IMR-90 (cell line): ENCODE measurements around the gene SPESP1. TPM values are rescaled to one million over a fixed set of nuclear protein-coding genes. Genes with fewer than 3 reads are reported as not detected.

Experiments used
- ATAC-seq: fragments of 200-7000 bp; cut with Tn5 transposase; 2 replicates; pipeline ENCODE4 v1.9.1; 2020; ENCODE audit warnings: low read depth, mild to moderate bottlenecking, moderate library complexity
- BruUV-seq: library from RNA; stranded (reverse); fragments of 400-500 nt; replicated peaks from 2 replicates; lab custom pipeline; 2021; lab: Mats Ljungman, UMichigan
- CTCF ChIA-PET: fragments of 300-600 bp; formaldehyde crosslinking; extraction: SDS; loops from one replicate; lab custom pipeline; 2021; ENCODE audit warnings: antibody characterized with exemption; lab: Yijun Ruan, JAX
- POLR2A ChIA-PET: fragments of 300-600 bp; sonication (Branson Sonifier 250); formaldehyde crosslinking; loops from one replicate; lab custom pipeline; 2022; ENCODE audit warnings: antibody characterized with exemption; ENCODE audit not compliant: unreplicated experiment; lab: Charles Lee
- DNase-seq: peaks from one replicate; pipeline ENCODE4 v3.0.0; 2013
- H2AFZ ChIP-seq: replicated peaks from 2 replicates; pipeline ENCODE3; 2013; ENCODE audit warnings: low read length, mild to moderate bottlenecking; ENCODE audit not compliant: poor library complexity
- H2AK5ac ChIP-seq: 2 replicates; pipeline ENCODE4 v1.6.1; 2013; ENCODE audit warnings: low read depth, low read length, inconsistent platforms
- H2AK9ac ChIP-seq: replicated peaks from 2 replicates; pipeline ENCODE3; 2013; ENCODE audit warnings: mild to moderate bottlenecking, low read depth, low read length, moderate library complexity; ENCODE audit not compliant: poor library complexity
- H2BK120ac ChIP-seq: 2 replicates; pipeline ENCODE4 v1.6.1; 2013; ENCODE audit warnings: low read depth, low read length, inconsistent platforms
- H2BK15ac ChIP-seq: 3 replicates; pipeline ENCODE4 v1.6.1; 2013; ENCODE audit warnings: low read depth, low read length, inconsistent platforms
- H2BK20ac ChIP-seq: 2 replicates; pipeline ENCODE4 v1.6.1; 2013; ENCODE audit warnings: low read depth, mild to moderate bottlenecking, inconsistent platforms, low read length, moderate library complexity
- H2BK5ac ChIP-seq: 2 replicates; pipeline ENCODE4 v1.6.1; 2013; ENCODE audit warnings: mild to moderate bottlenecking, low read depth, low read length, inconsistent platforms; ENCODE audit not compliant: poor library complexity, severe bottlenecking
- H3K14ac ChIP-seq: replicated peaks from 2 replicates; pipeline ENCODE4 v1.6.1; 2013; ENCODE audit warnings: low read depth, low read length, inconsistent platforms
- H3K18ac ChIP-seq: 2 replicates; pipeline ENCODE4 v1.6.1; 2013; ENCODE audit warnings: low read depth, low read length, control low read depth
- H3K23ac ChIP-seq: 2 replicates; pipeline ENCODE4 v1.6.1; 2013; ENCODE audit warnings: low read depth, low read length, inconsistent platforms
- H3K27ac ChIP-seq: 2 replicates; pipeline ENCODE4 v1.5.1; 2013; ENCODE audit warnings: mild to moderate bottlenecking, control low read depth, low read length; ENCODE audit not compliant: insufficient read depth
- H3K27me3 ChIP-seq: 2 replicates; pipeline ENCODE4 v1.6.1; 2013; ENCODE audit warnings: low read length; ENCODE audit not compliant: control insufficient read depth, insufficient read depth
- H3K36me3 ChIP-seq: 2 replicates; pipeline ENCODE4 v1.6.1; 2013; ENCODE audit warnings: low read length, mixed read lengths; ENCODE audit not compliant: control insufficient read depth, insufficient read depth
- H3K4ac ChIP-seq: 2 replicates; pipeline ENCODE4 v1.6.1; 2013; ENCODE audit warnings: low read depth, low read length, inconsistent platforms
- H3K4me1 ChIP-seq: 2 replicates; pipeline ENCODE4 v1.6.1; 2013; ENCODE audit warnings: low read length, mixed read lengths; ENCODE audit not compliant: control insufficient read depth, insufficient read depth
- H3K4me2 ChIP-seq: 2 replicates; pipeline ENCODE4 v1.6.1; 2013; ENCODE audit warnings: low read depth, mild to moderate bottlenecking, control low read depth, low read length, moderate library complexity
- H3K4me3 ChIP-seq: 2 replicates; pipeline ENCODE4 v1.5.1; 2013; ENCODE audit warnings: low read depth, mild to moderate bottlenecking, control low read depth, low read length, moderate library complexity; ENCODE audit not compliant: insufficient read depth
- H3K56ac ChIP-seq: 2 replicates; pipeline ENCODE4 v1.6.1; 2013; ENCODE audit warnings: low read length, inconsistent platforms; ENCODE audit not compliant: insufficient read depth; ENCODE audit errors: extremely low read depth
- H3K79me1 ChIP-seq, 2 experiments: 2 replicates each; pipeline ENCODE4 v1.6.1; 2013; ENCODE audit warnings: low read length in 2 of 2, inconsistent platforms in 1 of 2, low read depth in 1 of 2
- H3K9ac ChIP-seq: 2 replicates; pipeline ENCODE4 v1.6.1; 2013; ENCODE audit warnings: low read depth, low read length, control low read depth
- H3K9me1 ChIP-seq: 2 replicates; pipeline ENCODE4 v1.6.1; 2013; ENCODE audit warnings: low read length, inconsistent platforms; ENCODE audit not compliant: insufficient read depth
- H3K9me3 ChIP-seq: 2 replicates; pipeline ENCODE4 v1.6.1; 2013; ENCODE audit warnings: low read length; ENCODE audit not compliant: control insufficient read depth, insufficient read depth
- H4K20me1 ChIP-seq: 2 replicates; pipeline ENCODE4 v1.6.1; 2013; ENCODE audit warnings: low read length, inconsistent platforms; ENCODE audit not compliant: insufficient read depth
- H4K5ac ChIP-seq: 2 replicates; pipeline ENCODE4 v1.6.1; 2013; ENCODE audit warnings: mild to moderate bottlenecking, low read depth, low read length, control low read depth
- H4K8ac ChIP-seq, 2 experiments: 2 replicates each; pipeline ENCODE4 v1.6.1; 2013; ENCODE audit warnings: low read depth in 2 of 2, low read length in 2 of 2, control low read depth in 1 of 2, inconsistent platforms in 1 of 2
- H4K91ac ChIP-seq: 2 replicates; pipeline ENCODE4 v1.6.1; 2013; ENCODE audit warnings: low read depth, low read length, inconsistent platforms; ENCODE audit not compliant: insufficient read depth
- CHD1 ChIP-seq: IDR thresholded peaks from 2 replicates; pipeline ENCODE4 v1.6.1; 2012; ENCODE audit warnings: low read depth, low read length, improper control_type of control experiment
- MXI1 ChIP-seq: IDR thresholded peaks from 2 replicates; pipeline ENCODE4 v1.6.1; 2012; ENCODE audit warnings: low read depth, mild to moderate bottlenecking, low read length, moderate library complexity, borderline replicate concordance
- POLR2A ChIP-seq: IDR thresholded peaks from 2 replicates; pipeline ENCODE4 v1.6.1; 2012; ENCODE audit warnings: mild to moderate bottlenecking, low read depth, low read length
- SMC3 ChIP-seq: fragments of 150-350 bp; IDR thresholded peaks from 2 replicates; pipeline ENCODE4 v1.6.1; 2016; ENCODE audit warnings: low read depth, mild to moderate bottlenecking, antibody characterized with exemption, low read length, moderate library complexity
- WGBS, 2 experiments: methylation state at CpG; one replicate each; pipeline versions ENCODE4 v1.1.5 to v1.1.7; 2013; ENCODE audit warnings: missing lambda C conversion rate in 2 of 2; ENCODE audit not compliant: insufficient read length in 1 of 2; ENCODE audit errors: extremely low coverage in 2 of 2; 5-methylcytosine and 5-hydroxymethylcytosine counted together
- dilution Hi-C: fragments of 300-500 bp; cut with HindIII; formaldehyde crosslinking; loops from one replicate; pipeline ENCODE4 v1.14.3; 2018; ENCODE audit warnings: low sequenced_read_pairs; ENCODE audit not compliant: unreplicated experiment
- in situ Hi-C: fragments of 300-500 bp; cut with MboI; formaldehyde crosslinking; loops from 3 replicates; pipeline ENCODE4 v1.14.3; 2019; ENCODE audit warnings: low sequenced_read_pairs, inconsistent platforms, mixed read lengths
- intact Hi-C: fragments of 100-400 bp; cut with micrococcal nuclease; formaldehyde crosslinking; loops from 2 replicates; pipeline ENCODE4 v1.10.0; 2022
- polyA plus RNA-seq, 3 experiments: library from polyadenylated mRNA; depleted of rRNA; stranded (reverse); fragments of >200 nt; gene quantifications; 2 replicates each; pipeline ENCODE4 v1.2.3, GENCODE V29; 2012; ENCODE audit warnings: low replicate concordance in 1 of 3
- total RNA-seq: library from RNA; depleted of rRNA; stranded (reverse); fragments of >200 nt; gene quantifications from 2 replicates; pipeline ENCODE4 v1.2.3, GENCODE V29; 2012
- TF ChIP-seq, protein P1 (sequence below): fragments of 150-350 bp; IDR thresholded peaks from 2 replicates; pipeline ENCODE4 v1.6.1; 2017; ENCODE audit warnings: mild to moderate bottlenecking, antibody characterized with exemption, low read length, low read depth

The SPESP1 gene
- total and polyA plus RNA-seq, 2 of the 4 experiments (the other 2 are of a cell fraction) = 2.9 to 3.0 TPM

- H2BK20ac ChIP-seq = no peak overlapping the region
- H3K23ac ChIP-seq = no peak overlapping the region
- no peaks in the 10 kb centered on the region for H4K20me1 ChIP-seq
- no peak overlapping the region for H2AFZ ChIP-seq
- H4K8ac ChIP-seq = no peak overlapping the region
- H3K9me1 ChIP-seq = no peaks in the 10 kb centered on the region
- peaks cover 33% of the 10 kb centered on the region for H3K27me3 ChIP-seq
- no peak for ATAC-seq
- no peak overlapping the region for H4K91ac ChIP-seq
- POLR2A ChIA-PET = no interaction called here
- H3K18ac ChIP-seq = no peak overlapping the region
- TF ChIP-seq SMC3 (no peak), MXI1 (no peak), CHD1 (no peak), POLR2A (no peak)
- TF ChIP-seq, protein P1, sequence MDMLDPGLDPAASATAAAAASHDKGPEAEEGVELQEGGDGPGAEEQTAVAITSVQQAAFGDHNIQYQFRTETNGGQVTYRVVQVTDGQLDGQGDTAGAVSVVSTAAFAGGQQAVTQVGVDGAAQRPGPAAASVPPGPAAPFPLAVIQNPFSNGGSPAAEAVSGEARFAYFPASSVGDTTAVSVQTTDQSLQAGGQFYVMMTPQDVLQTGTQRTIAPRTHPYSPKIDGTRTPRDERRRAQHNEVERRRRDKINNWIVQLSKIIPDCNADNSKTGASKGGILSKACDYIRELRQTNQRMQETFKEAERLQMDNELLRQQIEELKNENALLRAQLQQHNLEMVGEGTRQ = no peak
- no TSS peak for BruUV-seq
- H3K4me2 ChIP-seq = no peak overlapping the region
- no peak overlapping the region for H3K56ac ChIP-seq
- CTCF ChIA-PET = no interaction called here
- H3K4ac ChIP-seq = no peak overlapping the region
- H3K9me3 ChIP-seq = no peaks in the 10 kb centered on the region
- H3K4me3 ChIP-seq = no peak overlapping the region
- H3K79me1 ChIP-seq = no peaks in the 10 kb centered on the region
- WGBS, 2 experiments = no CpG with 5 or more reads among the region's 1 CpG
- dilution Hi-C loops (no loop called here), intact Hi-C loops (no loop called here), in situ Hi-C loops (no loop called here)
- H4K5ac ChIP-seq = no peak overlapping the region
- no peaks in the 10 kb centered on the region for H3K36me3 ChIP-seq
- H2AK9ac ChIP-seq = no peak overlapping the region
- H2BK120ac ChIP-seq = no peak overlapping the region
- H2BK15ac ChIP-seq = no peak overlapping the region
- H2AK5ac ChIP-seq = no peak overlapping the region
- no peaks in the 10 kb centered on the region for H3K4me1 ChIP-seq
- no peak overlapping the region for H3K9ac ChIP-seq
- no peak overlapping the region for H3K27ac ChIP-seq
- H3K14ac ChIP-seq = no peak overlapping the region
- H2BK5ac ChIP-seq = no peak overlapping the region
- DNase-seq = no peak
Measured at GRCh38 chr15:68894208-68894607, 36.1 kb upstream of the SPESP1 start.
